HepG2 (cell line): ENCODE data around the gene FITM1. TPM values are rescaled to one million over a fixed set of nuclear protein-coding genes. Genes with fewer than 3 reads are reported as not detected.

Experiments
- AKAP8 ChIP-seq: sonication (generic); formaldehyde crosslinking; IDR thresholded peaks from 2 replicates; pipeline ENCODE4 v1.5.1; 2020; ENCODE audit warnings: mild to moderate bottlenecking, missing genetic modification reagents
- CCAR2 ChIP-seq: fragments of 200-400 bp; formaldehyde crosslinking; optimal IDR thresholded peaks from 2 replicates; pipeline ENCODE3; 2018; ENCODE audit warnings: low read depth, mild to moderate bottlenecking, low read length, moderate library complexity
- CCDC6 ChIP-seq: sonication (generic); formaldehyde crosslinking; IDR thresholded peaks from 2 replicates; pipeline ENCODE4 v1.8.1; 2022; ENCODE audit warnings: mild to moderate bottlenecking, missing genetic modification reagents, moderate library complexity
- DMAP1 ChIP-seq: IDR thresholded peaks from 2 replicates; pipeline ENCODE4 v1.6.1; 2016
- EP300 ChIP-seq, 3 experiments: sonication (generic) in 1 of 3; formaldehyde crosslinking in 1 of 3; IDR thresholded peaks; 2 replicates each; pipeline versions ENCODE4 v1.5.1 to v1.6.1; 2011 to 2020; ENCODE audit warnings: low read depth in 2 of 3, low read length in 2 of 3, borderline replicate concordance in 1 of 3, improper control_type of control experiment in 1 of 3, mild to moderate bottlenecking in 1 of 3, missing genetic modification reagents in 1 of 3, moderate library complexity in 1 of 3
- MED8 ChIP-seq: sonication (generic); formaldehyde crosslinking; IDR thresholded peaks from 2 replicates; pipeline ENCODE4 v1.8.1; 2023; ENCODE audit warnings: mild to moderate bottlenecking, missing genetic modification reagents; ENCODE audit not compliant: insufficient replicate concordance
- NR3C1 ChIP-seq: sonication (generic); formaldehyde crosslinking; IDR thresholded peaks from 2 replicates; pipeline ENCODE4 v1.4.0; 2020; ENCODE audit warnings: missing genetic modification reagents
- YY1 ChIP-seq: IDR thresholded peaks from 2 replicates; pipeline ENCODE4 v1.6.1; 2011; ENCODE audit warnings: low read length, low read depth, moderate library complexity, mild to moderate bottlenecking; ENCODE audit not compliant: insufficient read depth, insufficient replicate concordance
- ZBTB21 ChIP-seq: sonication (generic); formaldehyde crosslinking; IDR thresholded peaks from 2 replicates; pipeline ENCODE4 v1.4.0; 2020; ENCODE audit warnings: missing genetic modification reagents
- ZMYM4 ChIP-seq: sonication (generic); formaldehyde crosslinking; IDR thresholded peaks from 2 replicates; pipeline ENCODE4 v1.8.1; 2023; ENCODE audit warnings: mild to moderate bottlenecking, missing genetic modification reagents
- ZNF235 ChIP-seq: sonication (generic); formaldehyde crosslinking; IDR thresholded peaks from 2 replicates; pipeline ENCODE4 v1.8.1; 2023; ENCODE audit warnings: mild to moderate bottlenecking, missing genetic modification reagents, borderline replicate concordance
- ZNF329 ChIP-seq: sonication (generic); formaldehyde crosslinking; IDR thresholded peaks from 2 replicates; pipeline ENCODE4 v1.9.0; 2021; ENCODE audit warnings: low read depth, mild to moderate bottlenecking, missing genetic modification reagents
- ZNF552 ChIP-seq: sonication (generic); formaldehyde crosslinking; IDR thresholded peaks from 2 replicates; pipeline ENCODE4 v1.9.0; 2022; ENCODE audit warnings: missing genetic modification reagents, mild to moderate bottlenecking, borderline replicate concordance
- ZNF644 ChIP-seq: IDR thresholded peaks from 2 replicates; pipeline ENCODE4 v1.6.1; 2016; ENCODE audit warnings: low read depth
- ZNF747 ChIP-seq: sonication (generic); formaldehyde crosslinking; IDR thresholded peaks from 2 replicates; pipeline ENCODE4 v1.8.1; 2023; ENCODE audit warnings: missing genetic modification reagents, mild to moderate bottlenecking, borderline replicate concordance
- ZNF781 ChIP-seq: sonication (generic); formaldehyde crosslinking; IDR thresholded peaks from 2 replicates; pipeline ENCODE4 v1.5.1; 2020; ENCODE audit warnings: borderline replicate concordance, mild to moderate bottlenecking, missing genetic modification reagents; ENCODE audit errors: not compliant biosample characterization
- ZSCAN30 ChIP-seq: sonication (generic); formaldehyde crosslinking; IDR thresholded peaks from 2 replicates; pipeline ENCODE4 v1.5.0; 2020; ENCODE audit warnings: mild to moderate bottlenecking, missing genetic modification reagents
- polyA plus RNA-seq, 8 experiments: library from polyadenylated mRNA; depleted of rRNA in 3 of 8; stranded (reverse) in 7 of 8; unstranded in 1 of 8; fragments of >200 nt; fragmentation: Illumina TruSeq in 4 of 8; extraction: Trizol in 4 of 8; gene quantifications; 2 replicates each; pipeline versions ENCODE4 v1.2.1 to v1.2.3, GENCODE V29; 2011 to 2016; ENCODE audit warnings: low read depth in 4 of 8, missing spikeins in 1 of 8, mixed read lengths in 1 of 8; ENCODE audit not compliant: insufficient read depth in 1 of 8
- total RNA-seq, 5 experiments: library from RNA; depleted of rRNA; stranded (reverse); fragments of >200 nt; fragmentation: Illumina TruSeq; extraction: Trizol; gene quantifications; 2 replicates each; pipeline ENCODE4 v1.2.3, GENCODE V29; 2016; ENCODE audit warnings: low read depth in 1 of 5
- TF ChIP-seq, protein P1 (sequence below): sonication (generic); formaldehyde crosslinking; IDR thresholded peaks from 2 replicates; pipeline ENCODE4 v1.5.1; 2020; ENCODE audit warnings: mild to moderate bottlenecking, missing genetic modification reagents
- TF ChIP-seq, protein P2 (sequence below): sonication (generic); formaldehyde crosslinking; IDR thresholded peaks from 2 replicates; pipeline ENCODE4 v1.4.0; 2020; ENCODE audit warnings: mild to moderate bottlenecking, missing genetic modification reagents
- TF ChIP-seq, protein P3 (sequence below): sonication (generic); formaldehyde crosslinking; IDR thresholded peaks from 2 replicates; pipeline ENCODE4 v1.4.0; 2020; ENCODE audit warnings: mild to moderate bottlenecking, low read depth, missing genetic modification reagents
- TF ChIP-seq, protein P4 (sequence below): sonication (generic); formaldehyde crosslinking; IDR thresholded peaks from 2 replicates; pipeline ENCODE4 v1.8.0; 2022; ENCODE audit warnings: missing genetic modification reagents, mild to moderate bottlenecking, borderline replicate concordance

FITM1 gene
- total and polyA plus RNA-seq, 2 of the 13 experiments (the other 11 are each of a cell fraction or from before 2014, with no cell fraction given), result 2.7 to 5.8 TPM

DNA sequence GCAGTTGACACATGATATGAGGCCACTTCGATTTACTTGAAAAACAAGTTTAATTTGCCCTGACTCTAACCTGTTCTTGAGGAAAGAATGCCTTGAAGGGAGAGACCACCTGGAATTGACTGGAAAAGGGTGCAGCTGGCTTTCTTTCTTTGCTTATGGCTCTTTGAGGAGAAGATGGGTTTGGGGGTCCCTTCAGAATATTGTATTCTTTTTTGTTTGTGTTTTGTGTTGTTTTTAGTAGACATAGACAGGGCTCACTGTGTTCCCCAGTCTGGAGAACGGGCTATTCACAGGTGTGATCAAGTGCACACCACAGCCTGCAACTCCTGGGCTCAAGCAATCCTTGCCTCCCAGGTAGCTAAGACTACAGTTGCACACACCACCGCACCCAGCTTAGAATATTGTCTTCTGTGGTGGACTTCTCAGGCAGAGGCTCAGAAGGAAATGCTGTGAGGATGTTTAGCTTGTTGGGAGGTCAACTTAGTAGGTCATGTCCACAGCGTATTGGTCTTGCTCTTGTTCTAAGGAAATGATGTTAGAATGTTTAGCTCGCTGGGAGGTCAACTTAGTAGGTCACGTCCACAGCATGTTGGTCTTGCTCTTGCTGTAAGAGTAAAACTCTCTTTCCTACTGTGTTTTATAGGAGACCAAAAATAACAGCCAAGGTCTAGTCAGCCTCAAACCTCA lies 14.2 kb upstream of the FITM1 start (continued):
- 0 out of 2 replicates have a peak, but pooled peaks have one; percentile 20 for TF ChIP-seq ZNF235 (CRISPR knock-in tag)
- TF ChIP-seq ZNF747, result no peak
- no peak for TF ChIP-seq ZNF644
- TF ChIP-seq, protein P1, sequence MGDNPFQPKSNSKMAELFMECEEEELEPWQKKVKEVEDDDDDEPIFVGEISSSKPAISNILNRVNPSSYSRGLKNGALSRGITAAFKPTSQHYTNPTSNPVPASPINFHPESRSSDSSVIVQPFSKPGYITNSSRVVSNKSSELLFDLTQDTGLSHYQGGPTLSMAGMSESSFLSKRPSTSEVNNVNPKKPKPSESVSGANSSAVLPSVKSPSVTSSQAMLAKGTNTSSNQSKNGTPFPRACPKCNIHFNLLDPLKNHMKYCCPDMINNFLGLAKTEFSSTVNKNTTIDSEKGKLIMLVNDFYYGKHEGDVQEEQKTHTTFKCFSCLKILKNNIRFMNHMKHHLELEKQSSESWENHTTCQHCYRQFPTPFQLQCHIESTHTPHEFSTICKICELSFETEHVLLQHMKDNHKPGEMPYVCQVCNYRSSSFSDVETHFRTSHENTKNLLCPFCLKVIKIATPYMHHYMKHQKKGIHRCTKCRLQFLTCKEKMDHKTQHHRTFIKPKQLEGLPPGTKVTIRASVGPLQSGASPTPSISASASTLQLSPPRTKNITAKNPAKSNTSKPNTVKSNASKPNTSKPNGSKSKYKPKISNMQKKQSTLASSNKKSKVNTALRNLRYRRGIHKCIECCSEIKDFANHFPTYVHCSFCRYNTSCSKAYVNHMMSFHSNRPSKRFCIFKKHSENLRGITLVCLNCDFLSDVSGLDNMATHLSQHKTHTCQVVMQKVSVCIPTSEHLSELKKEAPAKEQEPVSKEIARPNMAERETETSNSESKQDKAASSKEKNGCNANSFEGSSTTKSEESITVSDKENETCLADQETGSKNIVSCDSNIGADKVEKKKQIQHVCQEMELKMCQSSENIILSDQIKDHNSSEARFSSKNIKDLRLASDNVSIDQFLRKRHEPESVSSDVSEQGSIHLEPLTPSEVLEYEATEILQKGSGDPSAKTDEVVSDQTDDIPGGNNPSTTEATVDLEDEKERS (CRISPR knock-in tag), result 0 out of 2 replicates have a peak, but pooled peaks have one; percentile 39
- TF ChIP-seq, protein P2, sequence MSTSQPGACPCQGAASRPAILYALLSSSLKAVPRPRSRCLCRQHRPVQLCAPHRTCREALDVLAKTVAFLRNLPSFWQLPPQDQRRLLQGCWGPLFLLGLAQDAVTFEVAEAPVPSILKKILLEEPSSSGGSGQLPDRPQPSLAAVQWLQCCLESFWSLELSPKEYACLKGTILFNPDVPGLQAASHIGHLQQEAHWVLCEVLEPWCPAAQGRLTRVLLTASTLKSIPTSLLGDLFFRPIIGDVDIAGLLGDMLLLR (CRISPR knock-in tag), result no peak; the same call in 1 of the 2 replicates
- TF ChIP-seq ZMYM4, result 0 out of 2 replicates have a peak, but pooled peaks have one; percentile 14
- TF ChIP-seq ZNF781, result peak; percentile 63
- TF ChIP-seq ZBTB21 (CRISPR knock-in tag), result no peak
- no peak for TF ChIP-seq ZNF552 (CRISPR knock-in tag)
- TF ChIP-seq, protein P3, sequence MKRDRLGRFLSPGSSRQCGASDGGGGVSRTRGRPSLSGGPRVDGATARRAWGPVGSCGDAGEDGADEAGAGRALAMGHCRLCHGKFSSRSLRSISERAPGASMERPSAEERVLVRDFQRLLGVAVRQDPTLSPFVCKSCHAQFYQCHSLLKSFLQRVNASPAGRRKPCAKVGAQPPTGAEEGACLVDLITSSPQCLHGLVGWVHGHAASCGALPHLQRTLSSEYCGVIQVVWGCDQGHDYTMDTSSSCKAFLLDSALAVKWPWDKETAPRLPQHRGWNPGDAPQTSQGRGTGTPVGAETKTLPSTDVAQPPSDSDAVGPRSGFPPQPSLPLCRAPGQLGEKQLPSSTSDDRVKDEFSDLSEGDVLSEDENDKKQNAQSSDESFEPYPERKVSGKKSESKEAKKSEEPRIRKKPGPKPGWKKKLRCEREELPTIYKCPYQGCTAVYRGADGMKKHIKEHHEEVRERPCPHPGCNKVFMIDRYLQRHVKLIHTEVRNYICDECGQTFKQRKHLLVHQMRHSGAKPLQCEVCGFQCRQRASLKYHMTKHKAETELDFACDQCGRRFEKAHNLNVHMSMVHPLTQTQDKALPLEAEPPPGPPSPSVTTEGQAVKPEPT (CRISPR knock-in tag), result no peak
- TF ChIP-seq EP300 (IDR thresholded peaks at IDR 0.05; ENCODE audit: low read depth in 2 of 2, low read length in 2 of 2), result no peak
- TF ChIP-seq EP300 (CRISPR knock-in tag; IDR thresholded peaks at IDR 0.05; ENCODE audit: borderline replicate concordance), result 0 out of 2 replicates have a peak, but pooled peaks have one; percentile 27
- no peak for TF ChIP-seq ZSCAN30 (CRISPR knock-in tag)
- TF ChIP-seq YY1, result no peak
- no peak for TF ChIP-seq CCDC6 (CRISPR knock-in tag)
- no peak for TF ChIP-seq CCAR2
- TF ChIP-seq ZNF329, result no peak
- no peak for TF ChIP-seq DMAP1 (CRISPR knock-in tag)
- TF ChIP-seq MED8 (CRISPR knock-in tag), result no peak
- no peak for TF ChIP-seq AKAP8 (CRISPR knock-in tag)
- TF ChIP-seq, protein P4, sequence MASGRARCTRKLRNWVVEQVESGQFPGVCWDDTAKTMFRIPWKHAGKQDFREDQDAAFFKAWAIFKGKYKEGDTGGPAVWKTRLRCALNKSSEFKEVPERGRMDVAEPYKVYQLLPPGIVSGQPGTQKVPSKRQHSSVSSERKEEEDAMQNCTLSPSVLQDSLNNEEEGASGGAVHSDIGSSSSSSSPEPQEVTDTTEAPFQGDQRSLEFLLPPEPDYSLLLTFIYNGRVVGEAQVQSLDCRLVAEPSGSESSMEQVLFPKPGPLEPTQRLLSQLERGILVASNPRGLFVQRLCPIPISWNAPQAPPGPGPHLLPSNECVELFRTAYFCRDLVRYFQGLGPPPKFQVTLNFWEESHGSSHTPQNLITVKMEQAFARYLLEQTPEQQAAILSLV (CRISPR knock-in tag), result no peak
- no peak for TF ChIP-seq NR3C1 (CRISPR knock-in tag)
